Brain microvascular endothelial cell (primary cell): ENCODE measurements around the gene DDX41.

Experiments used
- DNase-seq: peaks from one replicate; pipeline ENCODE4 v3.0.0-alpha.2; 2020
- H3K27ac ChIP-seq: fragments of 250-450 bp; sonication (Bioruptor Pico); 2 replicates; pipeline ENCODE4 v1.5.1; 2020; ENCODE audit warnings: mild to moderate bottlenecking, moderate library complexity
- H3K27me3 ChIP-seq: fragments of 250-450 bp; sonication (Bioruptor Pico); replicated peaks from 2 replicates; pipeline ENCODE4 v1.5.1; 2020; ENCODE audit warnings: mild to moderate bottlenecking
- H3K36me3 ChIP-seq: fragments of 250-450 bp; sonication (Bioruptor Pico); replicated peaks from 2 replicates; pipeline ENCODE4 v1.5.1; 2020; ENCODE audit warnings: mild to moderate bottlenecking
- H3K4me3 ChIP-seq: 2 replicates; pipeline ENCODE4 v1.5.1; 2011; ENCODE audit warnings: low read depth, mild to moderate bottlenecking, control low read depth, low read length, moderate library complexity
- in situ Hi-C: cut with HindIII; loops from 2 replicates; pipeline ENCODE4 v1.10.0; 2017; ENCODE audit warnings: low sequenced_read_pairs, low pct_ligation_motif_present
- TF ChIP-seq, protein P1 (sequence below): IDR thresholded peaks from 2 replicates; pipeline ENCODE4 v1.5.1; 2011; ENCODE audit warnings: low read depth, mild to moderate bottlenecking, moderate library complexity, low read length, control low read depth, inconsistent platforms; ENCODE audit errors: missing control alignments

DDX41 gene

DNA sequence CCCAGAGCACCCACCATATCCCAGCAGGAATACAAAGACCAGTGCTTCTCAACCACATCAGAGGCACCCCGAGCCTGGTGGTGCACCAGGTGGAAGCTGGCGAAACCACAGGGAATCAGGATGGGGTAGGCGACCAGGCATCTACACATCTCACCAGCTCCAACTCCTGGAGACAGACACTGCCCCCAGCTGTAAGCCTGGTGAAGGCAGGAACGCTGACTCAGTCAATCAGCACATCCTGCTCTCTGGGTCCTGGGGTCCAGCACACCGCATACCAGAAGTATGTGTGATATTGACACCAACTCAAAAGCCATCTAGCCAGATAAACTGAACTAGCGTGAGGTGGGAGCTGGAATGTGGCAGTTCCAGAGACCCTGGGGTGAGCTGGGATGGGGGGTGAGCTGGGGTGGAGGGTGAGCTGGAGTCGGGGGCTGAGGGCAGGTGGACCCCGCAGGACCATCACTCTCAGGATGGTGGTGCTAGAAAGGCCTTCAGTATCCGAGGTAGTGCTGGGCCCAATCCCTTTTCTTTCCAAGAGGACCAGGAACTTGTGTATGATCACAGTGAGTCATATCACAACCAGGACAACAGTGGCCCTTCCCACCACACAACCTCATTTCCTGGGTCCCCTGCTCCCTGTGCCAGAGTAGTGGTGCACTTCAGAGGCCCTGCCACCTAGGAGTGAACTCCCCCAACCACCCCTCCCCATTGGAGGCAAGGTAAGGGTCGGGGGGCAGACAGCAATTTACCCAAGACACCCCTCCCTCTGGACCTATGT lies 45.8 kb downstream of the DDX41 start:
- H3K4me3 ChIP-seq, result peak overlapping the region; percentile 90
- in situ Hi-C loops, result no loop called here
- TF ChIP-seq, protein P1, sequence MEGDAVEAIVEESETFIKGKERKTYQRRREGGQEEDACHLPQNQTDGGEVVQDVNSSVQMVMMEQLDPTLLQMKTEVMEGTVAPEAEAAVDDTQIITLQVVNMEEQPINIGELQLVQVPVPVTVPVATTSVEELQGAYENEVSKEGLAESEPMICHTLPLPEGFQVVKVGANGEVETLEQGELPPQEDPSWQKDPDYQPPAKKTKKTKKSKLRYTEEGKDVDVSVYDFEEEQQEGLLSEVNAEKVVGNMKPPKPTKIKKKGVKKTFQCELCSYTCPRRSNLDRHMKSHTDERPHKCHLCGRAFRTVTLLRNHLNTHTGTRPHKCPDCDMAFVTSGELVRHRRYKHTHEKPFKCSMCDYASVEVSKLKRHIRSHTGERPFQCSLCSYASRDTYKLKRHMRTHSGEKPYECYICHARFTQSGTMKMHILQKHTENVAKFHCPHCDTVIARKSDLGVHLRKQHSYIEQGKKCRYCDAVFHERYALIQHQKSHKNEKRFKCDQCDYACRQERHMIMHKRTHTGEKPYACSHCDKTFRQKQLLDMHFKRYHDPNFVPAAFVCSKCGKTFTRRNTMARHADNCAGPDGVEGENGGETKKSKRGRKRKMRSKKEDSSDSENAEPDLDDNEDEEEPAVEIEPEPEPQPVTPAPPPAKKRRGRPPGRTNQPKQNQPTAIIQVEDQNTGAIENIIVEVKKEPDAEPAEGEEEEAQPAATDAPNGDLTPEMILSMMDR, result no peak
- H3K27ac ChIP-seq, result peak overlapping the region; percentile 73
- H3K36me3 ChIP-seq, result peaks cover 44% of the 10 kb centered on the region
- DNase-seq, result peak; percentile 74
- no peaks in the 10 kb centered on the region for H3K27me3 ChIP-seq

DNA sequence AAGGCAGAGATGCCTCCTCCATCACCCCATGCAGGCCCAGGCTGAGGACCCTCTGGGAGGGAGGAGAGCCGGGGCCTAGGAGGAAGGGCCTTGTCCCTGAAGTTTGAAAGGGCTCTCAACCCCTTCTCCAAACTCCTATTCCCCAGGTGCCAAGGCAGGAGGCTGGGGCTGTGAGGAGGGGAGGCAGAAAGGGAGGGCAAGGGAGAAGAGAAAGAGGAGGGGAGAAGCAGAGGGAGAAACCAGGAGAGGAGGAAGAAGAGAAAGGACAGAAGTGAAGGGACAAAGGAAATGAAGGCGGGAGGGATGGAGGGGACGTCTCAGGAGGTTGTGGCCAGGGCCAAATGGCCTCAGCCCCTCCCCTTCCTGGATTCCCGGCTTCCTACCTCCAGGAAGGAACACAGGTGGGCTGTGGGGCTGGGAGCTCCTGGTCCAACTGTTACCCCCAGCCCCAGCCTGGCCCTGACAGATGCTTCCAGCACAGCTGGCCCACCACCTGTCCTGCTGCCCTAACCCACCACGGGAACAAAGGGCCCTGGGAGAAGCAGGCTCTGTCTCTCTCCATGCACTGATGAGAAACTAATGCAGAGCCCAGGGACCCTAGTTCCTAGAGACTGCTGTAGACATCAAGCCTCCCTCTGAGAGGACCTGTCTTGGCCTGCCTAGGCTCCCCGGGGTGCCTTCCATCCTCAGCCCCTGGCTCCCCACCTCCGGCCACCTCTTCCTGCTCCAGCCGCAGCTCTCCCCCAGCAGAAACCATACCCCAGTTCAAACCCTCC lies 46.8 kb downstream of the DDX41 start:
- in situ Hi-C loops, result no loop called here
- no peaks in the 10 kb centered on the region for H3K27me3 ChIP-seq
- peak overlapping the region; percentile 73 for H3K27ac ChIP-seq
- TF ChIP-seq, protein P1, result no peak
- DNase-seq, result no peak
- no peak overlapping the region for H3K4me3 ChIP-seq
- peaks cover 54% of the 10 kb centered on the region for H3K36me3 ChIP-seq

DNA sequence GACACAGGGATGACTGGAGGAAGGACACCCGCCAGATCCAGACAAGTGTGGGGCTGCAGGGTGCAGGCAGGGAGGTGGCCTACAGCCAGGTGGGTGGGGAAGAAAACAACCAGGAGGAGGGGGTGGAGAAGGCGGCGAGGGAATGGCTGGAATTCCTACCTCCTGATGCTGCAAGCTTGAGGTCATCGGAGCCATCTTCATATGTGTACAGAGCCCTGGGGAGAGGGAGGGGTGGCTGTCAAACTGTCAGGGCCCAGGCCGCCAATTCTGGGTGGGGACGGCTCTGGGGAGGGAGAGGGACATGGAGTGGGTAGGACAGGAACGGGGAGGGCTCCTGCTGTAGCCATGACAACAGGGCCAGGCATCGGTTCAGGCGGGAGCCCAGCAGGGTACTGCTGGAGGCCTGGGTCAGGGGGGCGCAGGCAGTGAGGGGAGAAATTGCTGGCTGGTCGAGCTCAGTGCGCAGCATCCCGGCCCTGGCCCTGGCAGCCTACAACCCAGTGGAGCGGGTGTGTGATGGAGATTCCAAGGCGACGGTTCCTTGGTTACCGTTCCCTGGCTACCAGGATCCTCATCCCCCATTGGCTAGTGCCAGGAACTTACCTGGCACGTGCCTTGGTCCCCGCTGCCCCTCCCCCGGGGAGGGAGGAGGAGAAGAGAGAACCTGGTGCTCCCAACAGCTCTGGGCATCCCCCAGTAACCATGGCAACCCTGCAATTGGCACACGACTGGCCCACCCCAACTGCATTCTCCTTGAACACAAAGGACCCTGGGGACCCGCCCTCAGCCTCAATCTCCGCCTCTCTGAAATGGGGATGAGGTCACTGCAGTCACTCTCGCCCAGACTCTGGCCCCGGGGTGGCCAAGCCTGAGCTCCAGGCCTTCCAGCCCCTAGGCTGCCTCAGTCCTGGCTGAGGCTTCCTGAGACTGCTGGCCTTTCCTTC lies 47.8 kb downstream of the DDX41 start:
- Histone ChIP-seq H3K4me3 (no peak overlapping the region), H3K27me3 (no peaks in the 10 kb centered on the region), H3K36me3 (peaks cover 61% of the 10 kb centered on the region), H3K27ac (no peak overlapping the region)
- in situ Hi-C loops, result no loop called here
- peak; percentile 56 for DNase-seq
- TF ChIP-seq, protein P1, result no peak

DNA sequence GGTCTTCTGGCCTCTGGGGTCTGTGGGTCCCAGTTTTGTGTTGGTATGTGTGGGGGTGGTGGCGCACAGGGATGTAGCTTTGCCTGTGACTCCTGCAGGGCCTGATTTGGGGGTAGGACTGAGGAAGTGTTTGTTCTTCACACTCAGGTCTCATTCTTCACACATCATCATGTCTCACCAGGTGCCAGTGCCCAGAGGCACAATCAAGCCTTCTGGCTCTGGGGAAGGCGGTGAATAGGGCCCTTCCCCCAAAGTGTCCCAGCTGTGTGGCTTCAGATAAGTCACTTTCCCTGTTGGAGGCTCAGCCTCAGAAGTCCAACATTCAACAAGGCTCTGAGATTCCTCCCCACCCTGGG lies 48.5 kb downstream of the DDX41 start:
- in situ Hi-C loops, result no loop called here
- no peak overlapping the region for H3K27ac ChIP-seq
- H3K27me3 ChIP-seq, result no peaks in the 10 kb centered on the region
- H3K36me3 ChIP-seq, result peaks cover 68% of the 10 kb centered on the region
- no peak overlapping the region for H3K4me3 ChIP-seq
- TF ChIP-seq, protein P1, result no peak
- DNase-seq, result no peak

DNA sequence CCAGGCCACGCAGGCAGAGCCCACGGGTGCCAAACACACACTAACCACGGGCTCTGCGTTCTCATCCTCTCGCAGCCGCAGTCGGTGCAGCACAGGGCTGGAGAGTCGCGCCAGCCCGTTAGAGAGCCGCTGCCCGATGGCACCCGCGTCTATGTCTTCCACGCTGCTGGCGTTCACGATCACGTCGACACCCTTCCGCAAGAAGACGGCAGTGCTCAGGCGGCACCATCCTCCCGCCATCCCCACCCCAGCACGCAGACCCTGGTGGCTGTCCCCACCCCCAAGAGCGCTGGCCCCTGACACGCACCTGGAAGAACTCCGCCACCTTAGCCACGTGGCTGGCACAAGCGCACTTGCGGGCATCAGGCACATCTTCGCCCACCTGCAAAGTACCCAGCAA lies 49.3 kb downstream of the DDX41 start:
- no peak overlapping the region for H3K27ac ChIP-seq
- peaks cover 76% of the 10 kb centered on the region for H3K36me3 ChIP-seq
- no peak for DNase-seq
- in situ Hi-C loops, result no loop called here
- TF ChIP-seq, protein P1, result no peak
- H3K4me3 ChIP-seq, result no peak overlapping the region
- H3K27me3 ChIP-seq, result no peaks in the 10 kb centered on the region
